Stimulated activated CD4-positive, alpha-beta T cell treated with anti-CD3 and anti-CD28 coated beads, Interleukin-1b, Interleukin-23, amount 100 ng/mL, for 24 hours (primary cell): ENCODE measurements around the gene NT5DC3.

ENCODE experiments used
- DNase-seq, 4 experiments: peaks; one replicate each; pipeline ENCODE4 v3.0.0-alpha.2; 2020; ENCODE audit warnings: low read depth in 4 of 4, low spot score in 1 of 4

NT5DC3 gene

GRCh38 chr12:103785243-103786031 is 55.6 kb downstream of the NT5DC3 start:
- no peak for DNase-seq

- DNase-seq, result no peak
Observed at GRCh38 chr12:103783744-103784664, 57.0 kb downstream of the NT5DC3 start.

- no peak for DNase-seq
Observed at GRCh38 chr12:103782399-103782798, 58.6 kb downstream of the NT5DC3 start.

GRCh38 chr12:103780992-103781391 is 60.0 kb downstream of the NT5DC3 start:
- no peak for DNase-seq

- no peak for DNase-seq
Observed at GRCh38 chr12:103780093-103780440, 61.0 kb downstream of the NT5DC3 start.

- no peak for DNase-seq
Observed at GRCh38 chr12:103779410-103780092, 61.5 kb downstream of the NT5DC3 start.

GRCh38 chr12:103778781-103779180 is 62.3 kb downstream of the NT5DC3 start:
- no peak for DNase-seq

- DNase-seq, result no peak
Observed at GRCh38 chr12:103774977-103775560, 66.0 kb downstream of the NT5DC3 start.

GRCh38 chr12:103773109-103773910 is 67.7 kb downstream of the NT5DC3 start:
- DNase-seq, result no peak

- no peak for DNase-seq
Observed at GRCh38 chr12:103772367-103773108, 68.5 kb downstream of the NT5DC3 start.

- DNase-seq, result no peak
Observed at GRCh38 chr12:103771466-103771865, 69.6 kb downstream of the NT5DC3 start.

- DNase-seq, result no peak
Observed at GRCh38 chr12:103769240-103769945, 71.6 kb downstream of the NT5DC3 start.

GRCh38 chr12:103768467-103769123 is 72.4 kb downstream of the NT5DC3 start:
- DNase-seq, result no peak

- no peak for DNase-seq
Observed at GRCh38 chr12:103766028-103766427, 75.0 kb downstream of the NT5DC3 start.

GRCh38 chr12:103765322-103765721 is 75.7 kb downstream of the NT5DC3 start:
- no peak for DNase-seq

- no peak for DNase-seq
Observed at GRCh38 chr12:103762473-103762872, 78.6 kb downstream of the NT5DC3 start.

- DNase-seq, result no peak
Observed at GRCh38 chr12:103758310-103759089, 82.5 kb downstream of the NT5DC3 start.

GRCh38 chr12:103757248-103757647 is 83.8 kb downstream of the NT5DC3 start:
- DNase-seq, result no peak
